Lower leg skin (tissue), 3 donors: ENCODE results near the gene PPT1.

ENCODE experiments used
- CTCF ChIP-seq, 3 donors: fragments of 450-650 bp; IDR thresholded peaks; one replicate each; pipeline ENCODE4 v1.5.1; 2016; ENCODE audit warnings: antibody characterized with exemption in 3 of 3, mild to moderate bottlenecking in 3 of 3, moderate library complexity in 2 of 3
- POLR2A ChIP-seq, 2 donors: fragments of 450-650 bp; IDR thresholded peaks; one replicate each; pipeline ENCODE4 v1.6.1; 2016 to 2017; ENCODE audit warnings: antibody characterized with exemption in 2 of 2, mild to moderate bottlenecking in 1 of 2, moderate library complexity in 1 of 2

GRCh38 chr1:40081871-40082270, 15.2 kb downstream of the PPT1 start:
- TF ChIP-seq POLR2A (IDR thresholded peaks at IDR 0.05) (no peak), CTCF (IDR thresholded peaks at IDR 0.05) (no peak)
